IPS-18c (cell line): Measurements from ENCODE around the gene MYL12B.
A peak's percentile ranks its signal among the peaks of the same experiment; 100 is the strongest.

Source experiments
- H3K4me3 ChIP-seq: 2 replicates; pipeline ENCODE4 v1.7.0; 2013; ENCODE audit warnings: low read depth, mild to moderate bottlenecking, low read length, moderate library complexity; ENCODE audit not compliant: insufficient read depth
- H3K9me3 ChIP-seq: one replicate; pipeline ENCODE4 v1.6.1; 2013; ENCODE audit warnings: mild to moderate bottlenecking, low read length, moderate library complexity; ENCODE audit not compliant: control insufficient read depth, insufficient read depth

Gene MYL12B

DNA sequence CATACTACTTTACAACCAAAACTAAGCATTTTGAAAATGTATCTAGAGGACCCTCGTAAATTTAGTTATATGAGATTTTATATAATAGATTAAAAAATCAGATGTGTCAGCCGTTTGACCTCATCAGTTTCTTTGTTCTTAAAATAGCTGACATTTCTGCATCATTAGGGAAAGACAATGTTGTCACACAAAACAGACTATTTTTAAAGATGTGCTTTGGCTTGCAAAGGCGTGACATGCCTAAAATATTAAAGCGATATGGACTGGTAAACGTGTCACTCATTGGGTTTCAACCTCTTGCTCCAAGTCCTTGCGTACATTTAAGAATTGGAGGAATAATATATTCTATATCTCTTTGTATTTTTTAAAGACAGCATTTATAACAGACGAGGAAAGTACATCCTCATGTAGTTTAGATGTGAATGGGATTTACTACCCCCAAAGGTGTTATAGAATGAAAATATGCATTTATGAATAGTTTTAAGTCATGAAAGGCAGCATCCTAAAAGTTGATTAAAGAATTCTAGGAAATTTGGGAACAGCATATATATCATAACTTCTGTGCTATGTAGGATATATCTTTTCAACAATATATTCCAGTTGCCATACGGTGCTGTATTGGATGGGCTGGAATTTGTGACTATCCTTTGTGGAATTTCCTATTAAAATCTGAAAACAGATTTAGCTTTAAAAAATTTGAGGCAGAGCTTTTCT, 10.5 kb upstream of the MYL12B start:
- H3K4me3 ChIP-seq, result no peak overlapping the region
- H3K9me3 ChIP-seq, result no peaks in the 10 kb centered on the region

DNA sequence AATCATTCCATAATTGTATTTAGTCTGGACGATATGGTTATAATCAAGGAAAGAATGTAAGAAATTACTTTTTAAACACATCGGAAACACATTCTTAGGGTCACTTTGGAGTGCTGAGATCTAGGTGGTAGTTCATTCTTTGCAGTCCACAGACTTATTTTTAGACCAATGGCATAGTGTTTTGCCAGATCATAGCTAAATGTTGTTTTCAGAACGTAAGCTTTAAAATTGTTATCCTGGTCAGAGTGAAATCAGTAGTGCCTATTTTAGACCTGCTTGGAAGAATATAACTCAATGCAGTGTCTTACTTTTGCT, 10.0 kb upstream of the MYL12B start:
- Histone ChIP-seq H3K9me3 (no peaks in the 10 kb centered on the region), H3K4me3 (no peak overlapping the region)

DNA sequence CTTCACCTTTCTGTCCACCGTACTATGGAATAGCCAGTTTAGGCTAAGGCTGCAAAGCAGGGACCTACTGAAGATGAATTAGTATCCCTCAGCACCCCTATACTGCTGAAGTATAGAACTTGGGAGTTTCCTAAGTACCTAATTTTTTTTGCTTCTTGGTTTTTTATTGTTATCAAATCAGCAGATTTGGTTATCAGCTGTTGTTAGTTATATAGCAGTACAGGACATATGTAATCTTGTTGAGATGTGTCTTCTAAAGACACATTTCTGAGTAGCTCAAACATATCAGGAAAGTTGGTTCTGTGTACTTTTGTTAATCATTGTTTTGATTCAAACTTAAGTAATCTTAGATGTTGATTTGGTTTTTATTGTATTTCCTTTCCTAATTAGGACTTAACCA, 9.1 kb upstream of the MYL12B start:
- H3K4me3 ChIP-seq, result no peak overlapping the region
- H3K9me3 ChIP-seq, result no peaks in the 10 kb centered on the region

DNA sequence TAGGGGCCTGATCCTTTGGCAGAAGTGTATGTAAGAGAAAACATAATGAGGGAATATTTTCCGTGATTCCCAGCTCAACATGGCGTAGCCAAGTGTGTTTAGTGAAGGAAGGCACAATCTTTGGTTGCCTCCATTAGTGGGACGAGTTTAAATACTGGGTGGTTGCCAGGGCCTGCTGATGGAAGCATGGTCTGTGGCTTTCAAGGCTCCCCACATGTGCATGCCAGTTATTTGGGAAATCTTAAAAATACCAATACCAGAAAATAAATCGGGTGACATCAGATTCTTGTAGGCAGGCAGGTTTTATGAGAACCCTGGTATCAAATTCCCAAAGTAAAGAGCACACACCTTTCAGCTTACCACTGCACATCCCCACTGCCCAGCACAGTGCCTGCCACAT, 7.2 kb upstream of the MYL12B start:
- no peaks in the 10 kb centered on the region for H3K9me3 ChIP-seq
- no peak overlapping the region for H3K4me3 ChIP-seq

DNA sequence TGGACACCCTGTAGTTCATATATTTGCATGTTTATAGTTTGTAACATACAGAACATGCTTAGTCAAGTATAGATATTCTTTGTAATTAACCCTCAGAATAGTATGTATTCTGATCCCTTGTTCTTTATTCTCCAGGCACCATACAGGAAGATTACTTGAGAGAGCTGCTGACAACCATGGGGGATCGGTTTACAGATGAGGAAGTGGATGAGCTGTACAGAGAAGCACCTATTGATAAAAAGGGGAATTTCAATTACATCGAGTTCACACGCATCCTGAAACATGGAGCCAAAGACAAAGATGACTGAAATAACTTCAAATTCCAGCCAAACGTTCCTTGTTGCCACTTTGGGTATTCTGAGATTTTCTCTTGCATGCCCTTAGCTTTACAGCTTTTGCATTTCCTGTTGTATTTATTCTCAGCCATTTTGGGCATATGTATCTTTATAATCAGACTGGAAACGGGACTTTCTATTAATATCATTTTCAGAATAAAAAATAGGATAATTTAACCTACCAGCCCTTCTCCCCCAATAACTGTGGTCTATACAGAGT, 6.2 kb upstream of the MYL12B start:
- Histone ChIP-seq H3K4me3 (no peak overlapping the region), H3K9me3 (no peaks in the 10 kb centered on the region)

DNA sequence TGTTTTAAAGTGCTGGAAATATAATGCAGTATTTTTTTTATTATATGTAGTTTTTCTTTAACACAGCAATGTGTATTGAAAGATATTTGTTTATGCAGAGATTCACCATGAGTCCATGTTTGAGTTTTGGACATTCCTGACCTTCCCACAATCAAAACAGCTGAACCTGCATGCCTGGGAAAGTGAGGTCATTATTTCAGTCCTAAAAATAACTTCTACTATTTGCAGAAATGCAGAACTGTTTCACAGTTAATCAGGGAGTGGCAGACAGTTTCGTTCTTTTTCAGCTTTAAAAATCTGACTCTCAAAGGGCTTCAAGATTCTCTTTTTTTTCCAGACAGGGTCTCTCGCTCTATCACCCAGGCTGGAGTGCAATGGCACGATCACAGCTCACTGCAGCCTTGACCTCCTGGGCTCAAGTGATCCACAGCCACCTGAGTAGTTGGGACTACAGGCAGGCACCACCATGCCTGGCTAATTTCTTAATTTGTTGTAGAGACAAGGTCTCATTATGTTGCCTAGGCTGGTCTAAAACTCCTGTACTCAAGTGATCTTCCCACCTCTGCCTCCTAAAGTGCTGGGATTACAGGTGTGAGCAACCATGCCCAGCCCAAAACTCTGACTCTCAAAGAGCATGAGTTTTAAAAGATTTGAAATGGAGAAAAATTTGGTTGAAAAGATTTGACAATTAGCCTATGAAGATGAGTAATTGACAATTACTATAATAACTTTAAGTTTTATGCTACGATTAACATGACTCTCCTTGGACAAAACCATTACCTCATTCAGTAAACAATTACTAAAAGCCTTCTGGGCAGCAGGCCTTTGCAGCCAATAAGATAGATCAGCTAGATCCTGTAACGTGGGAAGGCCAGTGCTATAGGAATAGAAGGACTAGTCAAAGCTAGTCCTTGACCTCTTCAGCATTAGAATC, 5.0 kb upstream of the MYL12B start:
- no peak overlapping the region for H3K4me3 ChIP-seq
- H3K9me3 ChIP-seq, result no peaks in the 10 kb centered on the region

DNA sequence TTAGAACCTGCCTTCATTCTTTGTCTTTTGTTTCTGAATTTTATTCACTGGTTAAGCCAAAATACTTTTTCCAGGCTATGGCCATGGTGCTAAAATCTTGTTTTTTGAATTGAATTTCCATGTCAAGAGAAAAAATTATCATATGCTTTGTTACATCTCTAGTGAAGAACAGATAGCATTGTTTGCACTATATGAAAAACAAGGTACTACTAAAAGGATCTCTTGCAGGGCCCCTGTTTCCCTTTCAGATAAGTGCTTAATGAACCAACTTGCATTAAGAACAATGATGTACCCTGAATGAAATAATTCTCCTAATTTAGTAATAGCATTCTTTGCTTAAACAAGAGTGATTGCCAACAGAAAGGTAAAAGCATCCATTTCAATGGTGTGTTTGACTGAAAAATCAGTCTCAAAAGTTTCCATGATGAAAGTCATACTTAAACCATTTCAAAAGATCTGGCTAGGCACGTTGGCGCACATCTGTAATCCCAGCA, 4.3 kb upstream of the MYL12B start:
- H3K9me3 ChIP-seq, result no peaks in the 10 kb centered on the region
- H3K4me3 ChIP-seq, result no peak overlapping the region

DNA sequence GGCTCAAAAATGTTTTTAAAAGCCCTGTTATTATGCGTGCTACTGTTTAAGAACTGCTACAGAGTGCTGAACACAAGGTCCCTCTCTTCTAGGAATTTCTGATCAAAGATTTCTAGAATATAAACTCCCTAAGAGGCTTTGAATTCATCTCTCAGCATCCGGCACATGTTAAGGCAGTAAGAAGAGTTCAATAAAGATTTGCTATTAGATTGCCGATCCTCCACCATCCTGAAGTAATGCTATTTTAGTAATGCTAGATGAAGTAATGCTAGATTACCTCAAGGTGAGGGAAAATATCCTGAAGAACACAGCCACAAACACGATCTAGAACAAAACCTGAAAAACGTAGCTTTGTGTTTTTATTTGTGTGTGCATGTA, 949 bp upstream of the MYL12B start:
- Histone ChIP-seq H3K4me3 (peak overlapping the region; percentile 91), H3K9me3 (no peaks in the 10 kb centered on the region)

DNA sequence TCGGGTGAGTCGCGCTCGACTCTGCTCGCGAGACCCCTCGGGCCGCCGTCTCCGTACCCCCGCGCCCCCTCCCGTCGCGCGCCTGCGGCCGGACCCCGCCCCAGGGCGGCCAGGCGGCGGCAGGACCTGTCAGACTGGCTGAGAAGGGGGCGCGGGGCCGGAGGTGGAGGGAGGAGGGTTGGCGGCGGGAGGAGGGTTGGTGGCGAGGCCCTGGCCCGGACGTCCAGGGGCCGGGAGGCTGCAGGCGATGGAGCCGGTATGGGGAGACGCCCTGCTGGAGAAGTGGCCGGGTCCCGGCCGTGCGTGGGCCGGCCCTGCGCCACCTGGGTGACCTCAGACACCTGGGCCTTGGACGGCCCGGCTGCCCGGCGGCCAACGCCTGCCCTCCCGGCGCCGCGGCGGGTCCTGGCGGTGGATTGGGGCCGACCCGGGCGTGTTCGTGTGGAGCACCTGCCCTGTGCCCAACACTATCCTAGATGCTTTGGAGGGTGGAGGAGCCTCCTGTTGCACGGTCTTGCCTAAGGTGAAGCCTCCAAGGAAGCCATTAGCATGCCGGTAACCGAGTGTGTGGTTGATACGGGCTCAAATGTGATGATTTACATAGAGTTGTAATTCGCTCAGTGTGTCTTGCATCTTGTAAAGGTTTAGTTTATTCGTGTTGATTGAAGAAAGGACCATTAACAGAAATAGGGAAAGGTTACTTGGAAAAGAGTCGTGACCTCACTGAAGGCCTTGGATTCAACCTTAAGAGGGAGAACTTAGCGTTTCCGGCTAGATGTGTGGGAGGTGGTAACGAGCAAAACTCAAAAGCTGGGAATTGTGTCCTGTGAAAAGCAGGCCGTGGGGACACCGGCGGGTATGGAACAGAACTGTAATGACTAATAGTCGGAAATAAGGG, 550 bp downstream of the MYL12B start:
- Histone ChIP-seq H3K4me3 (peak overlapping the region; percentile 91), H3K9me3 (no peaks in the 10 kb centered on the region)

DNA sequence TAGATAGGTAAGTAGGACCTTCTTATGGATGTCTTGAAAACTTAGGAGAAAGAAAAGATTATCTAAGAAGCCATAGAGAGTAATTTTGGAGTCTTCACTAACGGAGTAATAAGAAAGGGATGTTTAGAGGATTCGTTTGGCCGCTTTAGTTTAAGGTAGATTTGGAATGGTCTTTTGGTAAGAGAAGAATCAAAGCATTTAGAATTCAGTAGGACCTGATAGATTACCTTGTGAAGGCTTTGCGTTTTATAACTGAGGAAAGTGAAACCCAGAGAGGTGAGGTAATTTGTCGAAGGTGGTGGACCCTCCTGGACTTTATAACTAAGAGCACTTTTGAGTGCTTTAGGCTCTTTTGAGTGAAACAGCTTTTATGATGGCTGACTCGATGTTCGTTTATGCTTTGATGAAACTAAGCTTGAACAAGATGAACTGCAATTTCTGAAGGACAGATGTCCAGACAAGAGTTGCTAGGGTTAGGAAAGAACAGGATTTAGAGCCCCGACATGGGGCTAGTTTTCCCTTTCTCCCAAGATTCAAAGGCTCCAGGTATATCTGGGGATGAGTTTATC, 1.3 kb downstream of the MYL12B start:
- Histone ChIP-seq H3K4me3 (peak overlapping the region; percentile 91), H3K9me3 (no peaks in the 10 kb centered on the region)

DNA sequence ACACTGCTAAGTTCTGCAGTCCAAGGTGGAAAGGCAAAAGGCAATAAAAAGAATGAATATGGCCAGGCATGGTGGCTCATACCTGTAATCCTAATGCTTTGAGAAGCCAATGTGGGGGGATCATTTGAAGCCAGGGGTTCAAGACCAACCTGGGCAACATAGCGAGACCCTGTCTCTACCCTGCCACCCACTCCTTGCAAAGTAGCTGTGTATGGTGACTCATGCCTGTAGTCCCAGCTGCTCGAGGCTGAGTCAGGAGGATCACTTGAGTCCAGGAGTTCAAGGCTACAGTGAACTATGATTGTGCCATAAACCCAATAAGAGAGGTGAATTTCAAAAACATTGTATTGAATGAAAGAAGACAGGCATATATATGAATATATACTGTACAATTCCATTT, 2.4 kb downstream of the MYL12B start:
- Histone ChIP-seq H3K4me3 (no peak overlapping the region), H3K9me3 (no peaks in the 10 kb centered on the region)

DNA sequence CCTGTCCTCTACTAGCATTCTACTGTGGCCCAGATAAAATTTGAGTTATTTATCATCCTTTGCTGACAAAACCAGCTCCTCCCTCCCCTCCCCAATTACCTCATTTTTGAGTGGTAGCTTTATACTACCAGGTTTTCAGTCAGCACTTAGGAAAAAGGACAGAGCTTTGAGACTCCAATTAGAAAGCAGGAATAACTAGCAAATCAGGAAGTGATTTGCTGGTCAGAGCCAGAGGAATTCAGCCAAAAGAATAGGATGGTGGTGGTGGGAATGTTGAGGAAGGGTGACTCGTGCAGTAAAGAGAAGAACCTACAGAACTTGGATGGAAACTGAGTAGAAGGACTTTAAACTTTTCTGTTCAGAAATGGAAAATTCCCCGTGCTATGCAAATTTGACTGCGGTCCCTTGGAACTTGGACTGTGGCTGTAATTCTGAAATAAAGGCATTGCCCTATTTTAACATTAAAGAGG, 3.7 kb downstream of the MYL12B start:
- Histone ChIP-seq H3K4me3 (no peak overlapping the region), H3K9me3 (no peaks in the 10 kb centered on the region)

DNA sequence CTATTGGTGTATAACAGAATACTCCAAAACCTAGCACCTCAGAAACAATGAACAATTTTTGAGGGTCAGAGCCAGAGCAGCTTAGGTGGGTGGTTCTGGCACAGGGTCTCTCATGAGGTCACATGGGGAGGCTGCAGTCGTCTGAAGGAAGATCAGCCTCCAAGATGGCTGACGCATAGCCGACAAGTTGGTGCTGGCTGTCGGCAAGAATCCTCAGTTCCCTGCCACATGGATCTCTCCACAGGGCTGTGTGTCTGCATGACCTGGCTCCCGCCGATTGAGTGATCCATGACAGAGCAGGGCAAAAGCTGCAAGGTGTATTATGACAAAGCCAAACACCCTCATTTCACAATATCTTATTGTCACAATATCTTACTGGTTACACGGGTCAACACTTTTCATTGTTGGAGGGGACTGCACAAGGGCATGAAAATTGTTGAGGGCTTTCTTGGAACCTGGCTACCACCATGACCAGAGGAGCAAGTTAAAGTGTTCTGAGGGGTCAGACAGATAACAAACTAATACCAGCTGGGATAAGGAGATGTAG, 4.2 kb downstream of the MYL12B start:
- no peaks in the 10 kb centered on the region for H3K9me3 ChIP-seq
- H3K4me3 ChIP-seq, result no peak overlapping the region

DNA sequence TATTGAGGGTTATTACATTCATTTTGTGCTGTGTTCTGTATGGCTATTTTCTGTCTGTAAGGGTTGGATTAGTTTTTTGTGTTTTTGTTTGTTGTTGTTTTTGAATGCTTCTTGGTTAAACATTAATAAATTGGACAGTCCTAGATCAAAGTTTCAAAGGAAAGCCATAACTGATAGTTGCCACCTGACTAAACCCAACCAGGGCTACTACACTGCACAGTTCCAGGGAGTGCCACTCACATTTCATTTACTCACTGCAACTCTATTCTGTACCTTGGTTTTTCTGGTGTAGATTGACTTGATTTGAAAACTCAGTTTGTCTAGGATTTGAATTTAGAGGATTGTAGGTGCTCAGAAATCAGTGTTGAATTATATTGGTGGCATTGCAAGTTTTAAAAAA, 6.4 kb downstream of the MYL12B start:
- Histone ChIP-seq H3K9me3 (no peaks in the 10 kb centered on the region), H3K4me3 (no peak overlapping the region)

DNA sequence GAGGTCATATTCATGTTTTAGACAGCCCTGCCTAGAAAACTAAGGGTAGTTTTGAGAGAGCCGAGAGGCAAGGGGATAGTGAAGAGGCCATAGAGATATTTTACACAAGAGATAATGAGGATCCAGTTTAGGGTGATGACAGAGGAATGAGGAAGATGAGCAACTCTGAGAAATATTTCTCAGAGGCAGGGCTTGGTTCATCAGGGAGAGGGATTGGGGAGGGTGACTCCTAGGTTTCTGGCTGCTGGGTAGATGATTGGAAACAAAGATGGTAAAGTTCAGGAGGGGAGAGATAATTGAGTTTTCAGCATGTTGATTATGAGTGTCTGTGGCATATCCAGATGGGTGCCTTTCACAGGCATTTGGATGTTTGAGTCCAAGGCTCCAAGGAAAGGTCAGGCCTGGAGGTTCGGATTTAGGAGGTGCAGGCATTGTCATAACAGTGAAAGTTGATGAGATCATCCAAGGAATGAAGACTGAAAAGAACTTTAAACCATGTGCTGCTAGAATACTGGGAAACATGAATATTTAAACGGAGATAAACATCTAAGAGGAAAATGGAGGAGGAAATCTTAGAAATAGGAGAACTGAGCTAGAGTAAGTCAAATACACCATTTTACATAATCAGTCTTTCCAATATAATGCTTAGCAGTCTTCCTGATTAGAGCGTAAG, 7.4 kb downstream of the MYL12B start:
- Histone ChIP-seq H3K4me3 (no peak overlapping the region), H3K9me3 (no peaks in the 10 kb centered on the region)

DNA sequence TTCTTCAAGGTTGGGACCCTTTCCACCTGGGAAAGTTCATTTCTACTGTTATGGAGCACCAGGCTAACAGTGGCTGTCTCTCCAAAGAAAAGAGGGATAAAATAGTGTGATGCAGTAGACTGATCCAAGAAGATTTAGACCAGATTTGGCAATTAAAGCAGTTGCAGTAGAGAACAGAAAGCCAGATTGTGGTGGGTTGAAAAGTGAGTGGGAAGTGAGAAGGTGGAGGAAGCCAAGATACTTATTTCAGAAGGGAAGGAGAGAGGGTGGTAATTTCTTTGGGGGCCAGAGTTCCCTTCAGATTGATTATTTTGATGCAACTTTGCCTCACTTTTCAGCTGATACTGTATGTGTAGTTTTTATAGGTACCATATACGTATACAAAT, 8.0 kb downstream of the MYL12B start:
- H3K4me3 ChIP-seq, result no peak overlapping the region
- no peaks in the 10 kb centered on the region for H3K9me3 ChIP-seq
